Measurements from ENCODE around the gene TACR2.

GRCh38 chr10:69406302-69406811, 10.4 kb downstream of the TACR2 start:
- TF ChIP-seq KDM1A (IDR thresholded peaks at IDR 0.05; ENCODE audit: low read depth) = no peak
- TF ChIP-seq CTCF (IDR thresholded peaks at IDR 0.05) = no peak
- no peak for TF ChIP-seq FOSL2 (IDR thresholded peaks at IDR 0.05)
- TF ChIP-seq FOSL2 (CRISPR knock-in tag; IDR thresholded peaks at IDR 0.05) = no peak
- TF ChIP-seq MAX (IDR thresholded peaks at IDR 0.05) = no peak
- no peak for TF ChIP-seq RCOR1 (IDR thresholded peaks at IDR 0.05; ENCODE audit: low read depth, low read length)
- no peak for TF ChIP-seq POLR2A (IDR thresholded peaks at IDR 0.05; ENCODE audit: low read length)
- TF ChIP-seq RNF2 (IDR thresholded peaks at IDR 0.05; ENCODE audit: borderline replicate concordance, low read depth) = no peak
- TF ChIP-seq PHF8 (IDR thresholded peaks at IDR 0.05; ENCODE audit: borderline replicate concordance, low read depth) = no peak
- TF ChIP-seq MYC (IDR thresholded peaks at IDR 0.05; ENCODE audit: borderline replicate concordance, low read length) = no peak
- no peak for TF ChIP-seq FOXS1 (CRISPR knock-in tag; IDR thresholded peaks at IDR 0.05)
